SK-N-SH treated with all-trans-retinoic acid at 6 μM for 48 hours (cell line): ENCODE measurements around the gene CXCL17.

Experiments used
- ATAC-seq: fragments of 200-7000 bp; cut with Tn5 transposase; 3 replicates; pipeline ENCODE4 v1.9.1; 2020; ENCODE audit warnings: mild to moderate bottlenecking, moderate library complexity
- ARNTL ChIP-seq: fragments of 450-650 bp; formaldehyde crosslinking; IDR thresholded peaks from 2 replicates; pipeline ENCODE4 v1.5.0; 2020; ENCODE audit warnings: low read depth, mild to moderate bottlenecking, moderate library complexity, borderline replicate concordance
- BACH2 ChIP-seq: fragments of 250-450 bp; sonication (Bioruptor Pico); IDR thresholded peaks from 2 replicates; pipeline ENCODE4 v1.9.0; 2021; ENCODE audit warnings: mild to moderate bottlenecking, borderline replicate concordance
- CSDC2 ChIP-seq: fragments of 250-450 bp; sonication (Bioruptor Pico); IDR thresholded peaks from 2 replicates; pipeline ENCODE4 v1.5.0; 2020; ENCODE audit warnings: mild to moderate bottlenecking, moderate library complexity
- CSRNP3 ChIP-seq: fragments of 250-450 bp; sonication (Bioruptor Pico); IDR thresholded peaks from 2 replicates; pipeline ENCODE4 v1.5.1; 2021; ENCODE audit warnings: mild to moderate bottlenecking, moderate library complexity
- ESRRG ChIP-seq: fragments of 250-450 bp; sonication (Bioruptor Pico); IDR thresholded peaks from 2 replicates; pipeline ENCODE4 v1.6.1; 2021; ENCODE audit warnings: mild to moderate bottlenecking
- GLIS3 ChIP-seq: fragments of 250-450 bp; sonication (Bioruptor Pico); IDR thresholded peaks from 2 replicates; pipeline ENCODE4 v1.5.0; 2020; ENCODE audit warnings: mild to moderate bottlenecking, moderate library complexity
- ISL1 ChIP-seq: fragments of 250-450 bp; sonication (Bioruptor Pico); IDR thresholded peaks from 2 replicates; pipeline ENCODE4 v2.1.2; 2022; ENCODE audit warnings: mild to moderate bottlenecking, moderate library complexity
- OSR1 ChIP-seq: fragments of 250-450 bp; sonication (Bioruptor Pico); IDR thresholded peaks from 2 replicates; pipeline ENCODE4 v1.8.0; 2022; ENCODE audit warnings: moderate library complexity, mild to moderate bottlenecking, inconsistent platforms
- POU6F1 ChIP-seq: fragments of 250-450 bp; sonication (Bioruptor Pico); IDR thresholded peaks from 2 replicates; pipeline ENCODE4 v1.8.0; 2021; ENCODE audit warnings: low read depth, mild to moderate bottlenecking, moderate library complexity, borderline replicate concordance
- PPARA ChIP-seq: fragments of 250-450 bp; sonication (Bioruptor Pico); IDR thresholded peaks from 2 replicates; pipeline ENCODE4 v1.5.0; 2020; ENCODE audit warnings: mild to moderate bottlenecking, borderline replicate concordance
- RARB ChIP-seq: fragments of 250-450 bp; sonication (Bioruptor Pico); IDR thresholded peaks from 2 replicates; pipeline ENCODE4 v1.8.0; 2021; ENCODE audit warnings: mild to moderate bottlenecking, moderate library complexity
- SNAI2 ChIP-seq: fragments of 250-450 bp; sonication (Bioruptor Pico); IDR thresholded peaks from 2 replicates; pipeline ENCODE4 v1.5.0; 2020; ENCODE audit warnings: mild to moderate bottlenecking, moderate library complexity
- TCF4 ChIP-seq: fragments of 250-450 bp; sonication (Bioruptor Pico); IDR thresholded peaks from 2 replicates; pipeline ENCODE4 v1.8.0; 2021; ENCODE audit warnings: mild to moderate bottlenecking, moderate library complexity, borderline replicate concordance
- TOX ChIP-seq: fragments of 250-450 bp; sonication (Bioruptor Pico); IDR thresholded peaks from 2 replicates; pipeline ENCODE4 v1.8.0; 2021; ENCODE audit warnings: mild to moderate bottlenecking, moderate library complexity, borderline replicate concordance
- ZC3H10 ChIP-seq: fragments of 250-450 bp; sonication (Bioruptor Pico); IDR thresholded peaks from 2 replicates; pipeline ENCODE4 v1.5.1; 2021; ENCODE audit warnings: mild to moderate bottlenecking, moderate library complexity
- ZFP3 ChIP-seq: fragments of 250-450 bp; sonication (Bioruptor Pico); IDR thresholded peaks from 2 replicates; pipeline ENCODE4 v1.5.0; 2020; ENCODE audit warnings: mild to moderate bottlenecking, moderate library complexity
- ZFP30 ChIP-seq: fragments of 450-650 bp; formaldehyde crosslinking; IDR thresholded peaks from 2 replicates; pipeline ENCODE4 v1.5.0; 2022; ENCODE audit warnings: mild to moderate bottlenecking, moderate library complexity
- ZNF565 ChIP-seq: fragments of 450-650 bp; formaldehyde crosslinking; conservative IDR thresholded peaks from 2 replicates; pipeline ENCODE4 v1.5.0; 2020; ENCODE audit warnings: low read depth, mild to moderate bottlenecking, moderate library complexity
- ZNF70 ChIP-seq: fragments of 450-650 bp; formaldehyde crosslinking; IDR thresholded peaks from 2 replicates; pipeline ENCODE4 v1.5.0; 2020; ENCODE audit warnings: mild to moderate bottlenecking, moderate library complexity
- ZNF8 ChIP-seq: fragments of 450-650 bp; formaldehyde crosslinking; IDR thresholded peaks from 2 replicates; pipeline ENCODE4 v1.5.0; 2020; ENCODE audit warnings: mild to moderate bottlenecking, moderate library complexity
- TF ChIP-seq, protein P1 (sequence below): fragments of 250-450 bp; sonication (Bioruptor Pico); IDR thresholded peaks from 2 replicates; pipeline ENCODE4 v1.5.0; 2020; ENCODE audit warnings: mild to moderate bottlenecking, moderate library complexity
- TF ChIP-seq, protein P2 (sequence below): fragments of 250-450 bp; sonication (Bioruptor Pico); IDR thresholded peaks from 2 replicates; pipeline ENCODE4 v1.5.1; 2020; ENCODE audit warnings: low read depth, mild to moderate bottlenecking, moderate library complexity

CXCL17 gene

DNA sequence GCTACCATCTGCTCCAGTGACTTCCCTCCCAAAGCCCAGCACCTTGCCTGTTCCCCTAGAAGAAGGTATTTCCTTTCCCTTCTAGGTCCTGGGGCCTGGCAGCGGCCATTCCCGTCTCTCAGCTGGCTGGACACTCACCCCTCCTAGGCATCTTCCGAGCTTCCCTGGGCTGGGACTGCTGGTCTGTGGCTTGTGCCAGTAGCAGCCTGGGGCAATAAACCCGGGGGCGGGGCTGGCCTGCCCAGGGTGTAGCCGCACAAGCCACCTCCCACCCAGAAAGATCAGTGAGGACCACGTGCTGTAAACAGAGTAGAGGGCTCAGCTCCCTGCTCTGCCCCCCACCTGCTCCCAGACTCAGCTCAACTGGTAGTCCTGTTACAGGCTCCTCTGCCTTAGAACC, 30.5 kb downstream of the CXCL17 start:
- ATAC-seq, result no peak; the same call in 1 of the 3 replicates
- no peak for TF ChIP-seq ZFP30 (CRISPR knock-in tag)
- no peak for TF ChIP-seq ZC3H10 (CRISPR knock-in tag)
- no peak for TF ChIP-seq CSRNP3
- TF ChIP-seq ARNTL (CRISPR knock-in tag), result no peak
- no peak for TF ChIP-seq ZFP3 (CRISPR knock-in tag)
- TF ChIP-seq OSR1 (CRISPR knock-in tag), result no peak
- TF ChIP-seq BACH2 (CRISPR knock-in tag), result no peak
- no peak for TF ChIP-seq ESRRG (CRISPR knock-in tag)
- TF ChIP-seq GLIS3 (CRISPR knock-in tag), result no peak
- no peak for TF ChIP-seq RARB (CRISPR knock-in tag)
- no peak for TF ChIP-seq ZNF565 (CRISPR knock-in tag)
- TF ChIP-seq, protein P1, sequence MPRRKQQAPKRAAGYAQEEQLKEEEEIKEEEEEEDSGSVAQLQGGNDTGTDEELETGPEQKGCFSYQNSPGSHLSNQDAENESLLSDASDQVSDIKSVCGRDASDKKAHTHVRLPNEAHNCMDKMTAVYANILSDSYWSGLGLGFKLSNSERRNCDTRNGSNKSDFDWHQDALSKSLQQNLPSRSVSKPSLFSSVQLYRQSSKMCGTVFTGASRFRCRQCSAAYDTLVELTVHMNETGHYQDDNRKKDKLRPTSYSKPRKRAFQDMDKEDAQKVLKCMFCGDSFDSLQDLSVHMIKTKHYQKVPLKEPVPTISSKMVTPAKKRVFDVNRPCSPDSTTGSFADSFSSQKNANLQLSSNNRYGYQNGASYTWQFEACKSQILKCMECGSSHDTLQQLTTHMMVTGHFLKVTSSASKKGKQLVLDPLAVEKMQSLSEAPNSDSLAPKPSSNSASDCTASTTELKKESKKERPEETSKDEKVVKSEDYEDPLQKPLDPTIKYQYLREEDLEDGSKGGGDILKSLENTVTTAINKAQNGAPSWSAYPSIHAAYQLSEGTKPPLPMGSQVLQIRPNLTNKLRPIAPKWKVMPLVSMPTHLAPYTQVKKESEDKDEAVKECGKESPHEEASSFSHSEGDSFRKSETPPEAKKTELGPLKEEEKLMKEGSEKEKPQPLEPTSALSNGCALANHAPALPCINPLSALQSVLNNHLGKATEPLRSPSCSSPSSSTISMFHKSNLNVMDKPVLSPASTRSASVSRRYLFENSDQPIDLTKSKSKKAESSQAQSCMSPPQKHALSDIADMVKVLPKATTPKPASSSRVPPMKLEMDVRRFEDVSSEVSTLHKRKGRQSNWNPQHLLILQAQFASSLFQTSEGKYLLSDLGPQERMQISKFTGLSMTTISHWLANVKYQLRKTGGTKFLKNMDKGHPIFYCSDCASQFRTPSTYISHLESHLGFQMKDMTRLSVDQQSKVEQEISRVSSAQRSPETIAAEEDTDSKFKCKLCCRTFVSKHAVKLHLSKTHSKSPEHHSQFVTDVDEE (CRISPR knock-in tag), result no peak
- no peak for TF ChIP-seq ISL1
- no peak for TF ChIP-seq TOX (CRISPR knock-in tag)
- TF ChIP-seq POU6F1 (CRISPR knock-in tag), result no peak
- no peak for TF ChIP-seq PPARA
- no peak for TF ChIP-seq ZNF70 (CRISPR knock-in tag)
- TF ChIP-seq ZNF8 (CRISPR knock-in tag), result no peak
- no peak for TF ChIP-seq CSDC2 (CRISPR knock-in tag)
- no peak for TF ChIP-seq TCF4 (CRISPR knock-in tag)

DNA sequence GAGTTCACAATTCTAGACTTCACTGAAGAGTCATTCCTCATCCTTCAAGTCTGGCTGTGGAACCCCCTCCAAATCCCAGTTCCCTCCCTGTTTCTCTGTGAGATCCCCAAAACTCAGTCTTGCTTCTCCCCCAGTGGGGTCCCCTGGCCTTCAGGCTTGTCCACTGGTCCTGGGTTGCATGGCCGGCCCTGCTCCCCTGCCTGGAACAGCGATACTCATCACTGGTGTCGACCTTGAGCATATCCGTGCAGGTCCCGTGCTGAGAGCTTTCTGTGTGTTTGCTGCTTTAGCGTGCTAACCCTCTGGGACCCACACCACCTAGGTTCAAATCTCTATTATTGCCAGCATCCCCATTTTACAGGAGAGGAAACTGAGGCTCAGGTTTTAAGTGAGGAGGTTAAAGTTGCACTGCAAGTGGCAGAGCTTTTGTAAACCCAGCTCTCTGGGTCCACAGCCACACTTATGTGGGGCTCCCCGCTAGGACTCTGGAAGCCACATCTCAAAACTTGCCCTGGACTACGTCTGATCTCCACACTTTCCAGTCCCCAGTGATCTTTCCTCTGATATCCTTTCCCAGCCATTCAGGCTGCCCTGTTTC, 31.1 kb downstream of the CXCL17 start:
- no peak for ATAC-seq
- TF ChIP-seq SNAI2 (no peak), OSR1 (CRISPR knock-in tag) (no peak), ZFP3 (CRISPR knock-in tag) (no peak), TOX (CRISPR knock-in tag) (no peak), RARB (CRISPR knock-in tag) (no peak), ISL1 (no peak), BACH2 (CRISPR knock-in tag) (no peak), ZFP30 (CRISPR knock-in tag) (no peak), ARNTL (CRISPR knock-in tag) (no peak), ZNF70 (CRISPR knock-in tag) (no peak), POU6F1 (CRISPR knock-in tag) (no peak)
- TF ChIP-seq, protein P2, sequence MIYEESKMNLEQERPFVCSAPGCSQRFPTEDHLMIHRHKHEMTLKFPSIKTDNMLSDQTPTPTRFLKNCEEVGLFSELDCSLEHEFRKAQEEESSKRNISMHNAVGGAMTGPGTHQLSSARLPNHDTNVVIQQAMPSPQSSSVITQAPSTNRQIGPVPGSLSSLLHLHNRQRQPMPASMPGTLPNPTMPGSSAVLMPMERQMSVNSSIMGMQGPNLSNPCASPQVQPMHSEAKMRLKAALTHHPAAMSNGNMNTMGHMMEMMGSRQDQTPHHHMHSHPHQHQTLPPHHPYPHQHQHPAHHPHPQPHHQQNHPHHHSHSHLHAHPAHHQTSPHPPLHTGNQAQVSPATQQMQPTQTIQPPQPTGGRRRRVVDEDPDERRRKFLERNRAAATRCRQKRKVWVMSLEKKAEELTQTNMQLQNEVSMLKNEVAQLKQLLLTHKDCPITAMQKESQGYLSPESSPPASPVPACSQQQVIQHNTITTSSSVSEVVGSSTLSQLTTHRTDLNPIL, result no peak

DNA sequence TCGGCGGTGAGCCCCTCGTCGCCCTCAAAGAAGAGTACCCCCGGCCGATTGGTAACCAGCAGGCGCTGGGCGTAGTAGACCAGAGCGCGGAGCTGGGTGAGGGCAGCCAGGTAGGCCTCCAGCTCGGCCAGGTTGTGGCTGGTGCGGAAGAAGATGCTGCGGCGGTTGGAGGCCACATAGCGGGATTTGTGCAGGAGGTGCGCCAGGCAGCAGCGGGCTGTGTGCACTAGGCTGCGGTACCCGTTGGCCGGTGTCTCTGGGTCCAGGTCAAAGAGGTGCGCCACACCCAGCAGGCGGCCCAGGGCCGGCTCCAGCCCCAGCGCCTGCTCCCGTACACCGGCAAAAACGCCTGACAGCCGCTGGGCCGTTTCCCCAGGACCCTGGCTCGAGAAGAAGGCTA, 32.4 kb downstream of the CXCL17 start:
- ATAC-seq, result no peak
- no peak for TF ChIP-seq ZFP3 (CRISPR knock-in tag)
- no peak for TF ChIP-seq CSDC2 (CRISPR knock-in tag)
- TF ChIP-seq PPARA, result no peak
- no peak for TF ChIP-seq CSRNP3
- TF ChIP-seq GLIS3 (CRISPR knock-in tag), result no peak
- TF ChIP-seq OSR1 (CRISPR knock-in tag), result no peak
- TF ChIP-seq SNAI2, result no peak
- no peak for TF ChIP-seq ISL1
- no peak for TF ChIP-seq BACH2 (CRISPR knock-in tag)
- TF ChIP-seq RARB (CRISPR knock-in tag), result no peak
- TF ChIP-seq ARNTL (CRISPR knock-in tag), result no peak
- TF ChIP-seq ZNF70 (CRISPR knock-in tag), result no peak
